Fibroblast of lung (primary cell): ENCODE data around the gene PARP11. TPM values are rescaled to one million over a fixed set of nuclear protein-coding genes. Genes with fewer than 3 reads are reported as not detected.

ENCODE experiments used
- DNase-seq, 2 donors: peaks; one replicate each; pipeline versions ENCODE4 v3.0.0 to v3.0.0-alpha.2; 2010; ENCODE audit warnings: low read depth in 2 of 2
- H2AFZ ChIP-seq: 2 replicates; pipeline ENCODE4 v1.5.1; 2012; ENCODE audit warnings: low read length, control low read depth, inconsistent platforms
- H3K27ac ChIP-seq: 2 replicates; pipeline ENCODE4 v1.5.1; 2011; ENCODE audit warnings: low read length, control low read depth; ENCODE audit not compliant: insufficient read depth
- H3K27me3 ChIP-seq: 2 replicates; pipeline ENCODE4 v1.5.1; 2011; ENCODE audit warnings: mild to moderate bottlenecking, low read length; ENCODE audit not compliant: control insufficient read depth, insufficient read depth
- H3K36me3 ChIP-seq: 2 replicates; pipeline ENCODE4 v1.5.1; 2011; ENCODE audit warnings: low read length; ENCODE audit not compliant: control insufficient read depth, insufficient read depth
- H3K4me1 ChIP-seq: 2 replicates; pipeline ENCODE4 v1.5.1; 2011; ENCODE audit warnings: low read length; ENCODE audit not compliant: control insufficient read depth, insufficient read depth; ENCODE audit errors: extremely low read depth
- H3K4me2 ChIP-seq: 2 replicates; pipeline ENCODE4 v1.5.1; 2011; ENCODE audit warnings: low read length, control low read depth; ENCODE audit not compliant: insufficient read depth; ENCODE audit errors: extremely low read depth
- H3K4me3 ChIP-seq, 4 experiments: fragments of 200-600 bp in 1 of 4; sonication (generic) in 1 of 4; replicated peaks in 1 of 4; 2 replicates each; pipeline ENCODE4 v1.5.1; 2011 to 2016; ENCODE audit warnings: low read length in 4 of 4, low read depth in 3 of 4, mild to moderate bottlenecking in 3 of 4, control low read depth in 2 of 4, inconsistent platforms in 1 of 4, mixed read lengths in 1 of 4; ENCODE audit not compliant: insufficient read depth in 1 of 4; ENCODE audit errors: control extremely low read depth in 1 of 4
- H3K79me2 ChIP-seq: 2 replicates; pipeline ENCODE4 v1.5.1; 2012; ENCODE audit warnings: mild to moderate bottlenecking, low read length, inconsistent platforms; ENCODE audit not compliant: control insufficient read depth, insufficient read depth
- H3K9ac ChIP-seq: 2 replicates; pipeline ENCODE4 v1.5.1; 2011; ENCODE audit warnings: mild to moderate bottlenecking, low read length, control low read depth; ENCODE audit not compliant: insufficient read depth
- H3K9me3 ChIP-seq: 2 replicates; pipeline ENCODE4 v1.5.1; 2012; ENCODE audit warnings: low read depth, low read length; ENCODE audit not compliant: control insufficient read depth, insufficient read depth
- H4K20me1 ChIP-seq: 2 replicates; pipeline ENCODE4 v1.5.1; 2011; ENCODE audit warnings: low read length; ENCODE audit not compliant: control insufficient read depth, insufficient read depth; ENCODE audit errors: extremely low read depth
- EZH2 ChIP-seq: IDR thresholded peaks from 2 replicates; pipeline ENCODE4 v1.5.1; 2012; ENCODE audit warnings: low read length, control low read depth, mild to moderate bottlenecking; ENCODE audit errors: missing control alignments
- polyA plus RNA-seq, 2 donors: library from polyadenylated mRNA; depleted of rRNA in 1 of 2; stranded (reverse) in 1 of 2; unstranded in 1 of 2; fragments of >200 nt; gene quantifications; 2 replicates each; pipeline ENCODE4 v1.2.1, GENCODE V29; 2011 to 2012; ENCODE audit warnings: missing spikeins in 1 of 2
- total RNA-seq: library from RNA; depleted of rRNA; stranded (reverse); fragments of >200 nt; gene quantifications from 2 replicates; pipeline ENCODE4 v1.2.1, GENCODE V29; 2014
- TF ChIP-seq, protein P1 (sequence below), 2 donors: IDR thresholded peaks in 1 of 2; conservative IDR thresholded peaks in 1 of 2; 1 replicate in 1 of 2; 2 replicates in 1 of 2; pipeline ENCODE4 v1.5.1; 2011 to 2012; ENCODE audit warnings: low read length in 2 of 2, control low read depth in 1 of 2, inconsistent platforms in 1 of 2, low read depth in 1 of 2, mild to moderate bottlenecking in 1 of 2

The PARP11 gene
- total and polyA plus RNA-seq, 2 donors (not counting 1 experiment from before 2014, with no cell fraction given), result 6.6 to 8.9 TPM

DNA sequence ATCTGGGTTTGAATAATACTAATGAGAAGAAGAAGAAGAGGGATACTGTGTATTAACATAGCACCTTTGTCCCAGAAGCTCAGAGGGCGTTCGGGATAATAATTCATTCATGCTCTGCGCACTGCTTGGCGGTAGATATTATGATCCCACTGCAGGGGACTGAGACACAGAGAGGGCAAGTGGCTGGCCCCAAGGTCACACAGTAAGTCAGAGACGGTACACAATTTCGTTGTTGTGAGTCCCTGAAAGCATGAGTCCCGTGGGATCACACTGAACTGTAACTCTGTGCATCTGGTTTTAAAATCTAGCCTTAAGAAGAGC, 47.9 kb upstream of the PARP11 start:
- Histone ChIP-seq H2AFZ (no peak overlapping the region), H3K9me3 (no peaks in the 10 kb centered on the region), H3K27me3 (peaks cover 3% of the 10 kb centered on the region), H3K9ac (no peak overlapping the region), H3K36me3 (no peaks in the 10 kb centered on the region), H3K79me2 (no peaks in the 10 kb centered on the region), H3K4me1 (no peaks in the 10 kb centered on the region), H3K27ac (no peak overlapping the region), H3K4me3 (no peak overlapping the region), H3K4me2 (no peak overlapping the region), H4K20me1 (no peaks in the 10 kb centered on the region)
- no peak for TF ChIP-seq EZH2
- TF ChIP-seq, protein P1, sequence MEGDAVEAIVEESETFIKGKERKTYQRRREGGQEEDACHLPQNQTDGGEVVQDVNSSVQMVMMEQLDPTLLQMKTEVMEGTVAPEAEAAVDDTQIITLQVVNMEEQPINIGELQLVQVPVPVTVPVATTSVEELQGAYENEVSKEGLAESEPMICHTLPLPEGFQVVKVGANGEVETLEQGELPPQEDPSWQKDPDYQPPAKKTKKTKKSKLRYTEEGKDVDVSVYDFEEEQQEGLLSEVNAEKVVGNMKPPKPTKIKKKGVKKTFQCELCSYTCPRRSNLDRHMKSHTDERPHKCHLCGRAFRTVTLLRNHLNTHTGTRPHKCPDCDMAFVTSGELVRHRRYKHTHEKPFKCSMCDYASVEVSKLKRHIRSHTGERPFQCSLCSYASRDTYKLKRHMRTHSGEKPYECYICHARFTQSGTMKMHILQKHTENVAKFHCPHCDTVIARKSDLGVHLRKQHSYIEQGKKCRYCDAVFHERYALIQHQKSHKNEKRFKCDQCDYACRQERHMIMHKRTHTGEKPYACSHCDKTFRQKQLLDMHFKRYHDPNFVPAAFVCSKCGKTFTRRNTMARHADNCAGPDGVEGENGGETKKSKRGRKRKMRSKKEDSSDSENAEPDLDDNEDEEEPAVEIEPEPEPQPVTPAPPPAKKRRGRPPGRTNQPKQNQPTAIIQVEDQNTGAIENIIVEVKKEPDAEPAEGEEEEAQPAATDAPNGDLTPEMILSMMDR (conservative IDR thresholded peaks at IDR 0.05 in 1 of 2, IDR thresholded peaks at IDR 0.05 in 1 of 2; ENCODE audit: low read depth in 1 of 2, low read length in 2 of 2), result no peak
- DNase-seq, result no peak

DNA sequence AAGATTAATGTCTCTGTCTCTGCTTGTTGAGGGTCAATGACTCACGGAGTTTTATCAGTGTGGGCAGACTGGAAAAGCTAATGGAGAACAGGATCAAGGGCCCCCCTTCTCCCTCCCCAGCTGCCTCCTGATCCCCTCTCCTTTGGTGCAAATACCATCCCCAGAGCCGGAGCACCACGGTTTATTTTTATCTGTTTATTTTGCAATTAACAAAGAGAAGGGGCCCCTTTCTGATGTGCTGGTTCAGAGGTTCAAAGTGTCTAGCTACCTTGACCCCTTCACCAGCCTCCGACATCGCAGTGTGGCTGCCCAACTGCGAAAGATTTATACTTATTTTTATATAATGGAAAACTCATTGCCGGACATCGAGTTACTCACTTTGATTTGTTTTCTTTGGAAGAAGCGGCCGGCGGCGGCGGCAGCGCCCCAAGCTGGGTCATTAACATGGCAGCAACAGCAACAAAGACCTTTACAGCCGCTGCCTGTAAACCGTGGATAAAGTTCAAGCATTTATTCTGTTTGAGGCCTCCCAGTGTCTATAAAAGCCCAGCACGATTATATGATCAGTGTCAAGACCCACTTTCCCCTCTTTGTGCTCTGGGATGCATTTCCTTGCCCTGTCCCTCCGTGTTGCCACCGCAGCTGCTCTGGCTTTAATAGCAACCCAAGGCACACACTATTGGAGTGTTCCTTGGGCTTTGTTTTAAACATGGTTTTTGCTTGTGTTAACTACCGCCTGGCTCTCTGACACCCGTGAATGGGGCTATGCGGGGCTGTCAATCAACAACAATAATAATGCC, 47.4 kb upstream of the PARP11 start:
- no peaks in the 10 kb centered on the region for H3K9me3 ChIP-seq
- H3K4me2 ChIP-seq, result no peak overlapping the region
- no peaks in the 10 kb centered on the region for H3K36me3 ChIP-seq
- no peak overlapping the region for H3K9ac ChIP-seq
- H2AFZ ChIP-seq, result no peak overlapping the region
- H3K4me1 ChIP-seq, result no peaks in the 10 kb centered on the region
- no peaks in the 10 kb centered on the region for H3K79me2 ChIP-seq
- no peak overlapping the region for H3K4me3 ChIP-seq
- H4K20me1 ChIP-seq, result no peaks in the 10 kb centered on the region
- peaks cover under 1% of the 10 kb centered on the region for H3K27me3 ChIP-seq
- H3K27ac ChIP-seq, result no peak overlapping the region
- TF ChIP-seq, protein P1 (conservative IDR thresholded peaks at IDR 0.05 in 1 of 2, IDR thresholded peaks at IDR 0.05 in 1 of 2; ENCODE audit: low read depth in 1 of 2, low read length in 2 of 2), result no peak
- TF ChIP-seq EZH2, result no peak
- peak; percentile 15 to 30 for DNase-seq

DNA sequence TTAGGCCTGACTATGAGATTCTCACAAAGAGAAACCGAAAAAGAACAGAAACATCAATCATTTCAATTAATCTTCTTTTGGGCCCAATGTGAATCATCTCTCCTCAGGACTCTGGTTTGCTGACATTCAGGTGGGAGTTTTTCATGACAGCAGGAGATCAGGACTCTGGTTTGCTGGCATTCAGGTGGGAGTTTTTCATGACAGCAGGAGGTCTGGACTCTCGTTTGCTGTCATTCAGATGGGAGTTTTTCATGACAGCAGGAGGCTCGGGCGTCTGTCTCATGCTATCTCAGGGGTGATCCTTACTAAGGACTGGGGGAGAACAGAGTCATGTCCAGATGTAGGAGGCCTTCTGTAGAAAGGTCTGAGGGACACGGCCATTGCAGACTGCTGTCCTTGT, 40.1 kb upstream of the PARP11 start:
- no peaks in the 10 kb centered on the region for H3K27me3 ChIP-seq

More for the DNA sequence above, 40.1 kb upstream of the PARP11 start:
- H3K9ac ChIP-seq, result no peak overlapping the region
- no peaks in the 10 kb centered on the region for H3K4me1 ChIP-seq
- no peaks in the 10 kb centered on the region for H3K9me3 ChIP-seq
- no peak overlapping the region for H2AFZ ChIP-seq
- H3K4me2 ChIP-seq, result no peak overlapping the region
- DNase-seq, result no peak
- no peak overlapping the region for H3K27ac ChIP-seq
- H3K79me2 ChIP-seq, result no peaks in the 10 kb centered on the region
- TF ChIP-seq EZH2, result no peak
- TF ChIP-seq, protein P1 (conservative IDR thresholded peaks at IDR 0.05 in 1 of 2, IDR thresholded peaks at IDR 0.05 in 1 of 2; ENCODE audit: low read depth in 1 of 2, low read length in 2 of 2), result no peak
- H4K20me1 ChIP-seq, result no peaks in the 10 kb centered on the region
- no peaks in the 10 kb centered on the region for H3K36me3 ChIP-seq
- H3K4me3 ChIP-seq, result no peak overlapping the region
